IPS DF 19.7 (cell line): ENCODE results near the gene DNAJB5.
A peak's percentile ranks its signal among the peaks of the same experiment; 100 is the strongest.
"Not testable (repeated sequence)": the region's sequence is repeated elsewhere in the genome, so short reads cannot be mapped to it uniquely, and the experiment has no call there.

Source experiments
- DNase-seq: peaks from one replicate; pipeline ENCODE4 v3.0.0-alpha.2; 2013; ENCODE audit warnings: low read depth, low spot score

Gene DNAJB5

DNA sequence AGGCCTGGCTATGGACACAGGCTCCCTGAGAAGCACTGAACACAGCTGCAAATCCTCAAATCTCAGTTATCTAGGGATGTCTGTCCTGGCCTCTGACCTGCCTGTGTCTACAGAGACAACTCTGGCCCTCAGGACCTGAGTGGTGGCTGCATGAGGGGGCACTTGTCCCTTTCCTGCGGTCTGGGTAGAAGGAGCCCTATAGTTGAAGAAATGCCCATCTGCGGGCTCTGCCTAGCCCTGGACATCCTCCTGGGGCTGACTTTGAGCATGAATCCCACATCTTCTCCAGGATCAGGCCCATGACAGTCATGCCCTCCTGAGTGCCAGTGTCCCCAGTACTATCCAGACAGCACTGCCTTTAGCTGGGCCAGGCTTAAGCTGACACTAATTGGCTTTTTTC, 10.0 kb downstream of the DNAJB5 start:
- no peak for DNase-seq

DNA sequence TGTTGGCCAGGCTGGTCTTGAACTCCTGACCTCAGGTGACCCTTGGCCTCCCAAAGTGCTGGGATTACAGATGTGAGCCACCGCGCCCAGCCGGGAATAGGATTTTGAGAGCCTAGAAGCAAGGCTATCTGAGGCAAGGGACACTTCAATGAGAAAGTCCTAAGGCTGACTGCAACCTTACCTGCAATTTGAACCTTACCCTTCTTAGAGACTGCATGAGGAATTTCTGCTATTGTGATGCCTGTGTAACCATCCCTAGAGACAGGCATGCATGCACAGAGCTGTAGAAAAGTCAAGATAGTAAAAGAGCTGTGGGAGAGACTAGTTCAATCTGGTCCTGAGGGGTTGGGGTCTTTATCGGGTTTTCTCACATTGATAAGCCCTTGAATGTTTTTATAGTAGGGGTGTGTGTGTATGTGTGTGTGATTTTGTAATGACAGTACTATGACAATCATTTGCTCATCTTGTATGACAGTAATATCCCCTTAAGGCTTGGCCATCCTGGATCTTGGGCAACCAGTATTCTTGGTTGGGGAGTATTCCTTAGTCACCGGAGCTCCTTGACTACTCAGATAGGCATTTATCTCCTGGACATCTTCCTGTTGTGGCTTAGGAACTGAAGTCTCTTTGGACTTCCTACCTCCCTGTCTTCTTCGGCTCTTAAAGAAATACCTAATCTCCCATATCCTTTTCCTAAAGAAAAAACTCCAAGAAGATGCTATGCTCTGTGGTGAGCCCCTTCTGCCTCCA, 11.2 kb downstream of the DNAJB5 start:
- DNase-seq = no peak

- DNase-seq = no peak
Observed at GRCh38 chr9:35001285-35001677, 11.7 kb downstream of the DNAJB5 start.

- DNase-seq = no peak
Observed at GRCh38 chr9:35001803-35002502, 12.4 kb downstream of the DNAJB5 start.

GRCh38 chr9:35002623-35003022, 13.1 kb downstream of the DNAJB5 start:
- no peak for DNase-seq

DNA sequence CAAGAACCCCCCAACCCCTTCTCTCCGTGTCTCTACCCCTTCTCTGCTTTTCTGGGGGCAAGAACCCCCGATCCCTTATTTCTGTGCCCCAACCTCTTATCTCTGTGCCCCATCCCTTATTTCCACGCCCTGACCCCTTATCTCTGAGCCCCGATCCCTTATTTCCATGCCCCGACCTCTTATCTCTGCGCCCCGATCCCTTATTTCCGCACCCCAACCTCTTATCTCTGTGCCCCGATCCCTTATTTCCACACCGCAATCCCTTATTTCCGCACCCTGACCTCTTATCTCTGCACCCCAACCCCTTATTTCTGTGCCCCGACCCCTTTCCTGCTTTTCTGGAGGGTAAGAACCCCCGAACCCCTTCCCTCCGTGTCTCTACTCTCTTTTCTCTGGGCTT, 14.8 kb downstream of the DNAJB5 start:
- not testable (repeated sequence) for DNase-seq

GRCh38 chr9:35010351-35010958, 20.9 kb downstream of the DNAJB5 start:
- no peak for DNase-seq

GRCh38 chr9:35014517-35014916, 25.0 kb downstream of the DNAJB5 start:
- no peak for DNase-seq

GRCh38 chr9:35023443-35023842, 33.9 kb downstream of the DNAJB5 start:
- DNase-seq = not testable (repeated sequence)

GRCh38 chr9:35026671-35027070, 37.1 kb downstream of the DNAJB5 start:
- DNase-seq = no peak

DNA sequence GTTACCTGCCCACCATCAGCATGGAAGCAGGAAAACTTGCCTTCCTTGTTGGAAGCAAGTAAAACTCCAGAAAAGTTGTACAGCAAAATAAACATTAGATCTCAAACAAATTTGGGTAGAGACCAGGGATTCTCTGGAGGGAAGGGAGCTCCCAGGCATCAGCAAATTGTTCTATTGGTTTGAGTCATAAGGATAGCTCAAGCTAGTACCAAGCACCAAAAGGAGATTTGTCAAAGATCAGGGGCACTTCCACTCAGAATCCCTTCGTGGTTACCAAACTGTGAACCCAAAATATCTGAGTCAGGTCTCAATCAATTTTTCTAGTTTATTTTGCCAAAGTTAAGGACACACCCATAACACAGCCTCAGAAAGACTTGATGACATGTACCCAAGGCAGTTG, 37.8 kb downstream of the DNAJB5 start:
- no peak for DNase-seq

DNA sequence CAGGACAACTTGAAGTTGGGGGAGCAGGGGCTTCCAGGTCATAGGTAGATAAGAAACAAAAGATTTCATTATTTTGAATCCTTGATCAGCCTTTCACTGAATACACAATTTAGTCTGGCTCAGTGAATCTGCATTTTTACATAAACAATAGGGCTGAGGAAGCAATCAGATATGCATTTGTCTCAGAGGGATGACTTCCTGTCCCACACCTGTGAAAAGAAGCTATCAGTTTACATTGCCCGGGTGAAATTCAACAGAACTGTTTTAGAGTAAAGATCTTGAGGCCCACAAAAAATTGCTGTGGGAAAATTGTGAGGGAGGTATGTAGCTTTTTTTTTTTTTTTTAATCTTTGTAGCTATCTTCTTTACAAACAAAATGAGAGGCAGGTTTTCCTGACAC, 38.3 kb downstream of the DNAJB5 start:
- DNase-seq = no peak

DNA sequence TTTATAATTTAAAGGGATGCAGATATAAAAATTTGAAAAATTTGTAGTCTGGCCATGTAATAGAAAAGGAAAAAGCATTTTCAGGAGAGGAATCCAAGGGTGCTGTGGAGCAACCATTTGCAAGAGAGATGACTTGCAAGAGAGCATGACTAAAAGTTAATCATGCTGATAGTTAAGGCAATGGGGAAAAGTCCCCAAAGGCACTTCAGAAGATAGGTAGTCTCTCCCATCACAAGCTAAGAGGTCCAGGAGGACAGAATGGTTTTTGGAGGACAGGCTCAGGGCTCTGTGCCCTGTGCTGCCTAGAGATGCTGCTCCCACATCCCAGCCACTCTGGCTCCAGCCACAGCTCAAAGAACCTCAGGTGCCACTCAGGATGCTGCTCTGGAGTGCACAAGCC, 38.8 kb downstream of the DNAJB5 start:
- no peak for DNase-seq

- DNase-seq = no peak
Observed at GRCh38 chr9:35029241-35029640, 39.7 kb downstream of the DNAJB5 start.

DNA sequence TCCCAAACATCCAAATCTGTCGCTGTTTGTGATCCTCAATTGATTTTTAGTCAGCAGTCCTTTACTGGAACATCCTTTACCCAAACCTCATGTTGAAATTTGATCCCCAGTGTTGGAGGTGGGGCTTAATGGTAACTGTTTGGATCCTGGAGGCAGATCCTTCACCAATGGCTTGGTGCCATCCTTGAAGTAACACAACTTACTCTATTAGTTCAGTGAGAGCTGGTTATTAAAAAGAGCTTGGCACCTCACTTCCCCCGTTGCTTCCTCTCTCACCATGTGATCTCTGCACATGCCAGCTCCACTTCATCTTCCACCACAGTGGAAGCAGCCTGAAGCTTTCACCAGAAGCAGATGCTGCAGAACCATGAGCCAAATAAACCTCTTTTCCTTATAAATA, 40.3 kb downstream of the DNAJB5 start:
- DNase-seq = no peak

GRCh38 chr9:35033101-35033500, 43.6 kb downstream of the DNAJB5 start:
- DNase-seq = no peak

DNA sequence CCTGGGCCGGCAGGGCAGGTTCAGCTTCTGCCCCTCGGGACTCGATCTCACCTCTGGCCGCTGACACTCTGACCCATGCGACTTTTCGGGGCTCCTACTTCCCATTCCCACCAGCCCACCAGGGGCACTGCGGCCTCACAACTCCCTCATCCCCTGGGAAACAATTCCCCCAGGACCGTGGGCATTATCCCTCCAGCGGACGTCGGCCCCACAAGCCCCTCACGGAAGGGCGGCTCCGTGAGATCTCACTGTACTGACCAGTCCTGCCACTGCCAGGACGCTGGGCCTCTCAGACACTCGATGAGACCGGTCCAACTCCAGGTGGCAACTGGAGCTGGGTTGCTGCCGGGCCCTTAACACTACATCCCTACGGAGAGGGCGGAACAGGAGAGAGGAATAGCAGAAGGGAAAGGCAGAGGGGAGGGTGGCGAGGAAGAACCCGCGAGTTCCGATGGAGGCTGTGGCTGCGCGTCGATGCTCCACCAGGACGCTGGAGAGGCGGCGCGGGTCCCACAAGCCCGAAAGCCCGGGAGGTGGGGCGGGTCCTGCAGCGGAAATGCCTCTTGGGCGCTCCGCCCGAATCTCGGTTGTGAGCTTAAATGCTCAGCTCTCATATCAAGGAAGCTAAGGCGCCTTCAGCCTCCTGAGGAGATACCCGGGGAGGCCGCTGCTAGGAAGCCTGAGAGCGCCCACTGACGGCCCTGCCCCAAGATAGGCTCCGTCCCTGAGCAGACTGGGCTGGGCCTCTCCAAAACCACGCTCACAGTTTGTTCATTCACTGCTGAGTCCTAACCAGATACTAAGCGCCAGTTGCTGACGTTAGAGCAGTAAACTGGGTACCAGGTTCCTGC, 46.5 kb downstream of the DNAJB5 start:
- no peak for DNase-seq

DNA sequence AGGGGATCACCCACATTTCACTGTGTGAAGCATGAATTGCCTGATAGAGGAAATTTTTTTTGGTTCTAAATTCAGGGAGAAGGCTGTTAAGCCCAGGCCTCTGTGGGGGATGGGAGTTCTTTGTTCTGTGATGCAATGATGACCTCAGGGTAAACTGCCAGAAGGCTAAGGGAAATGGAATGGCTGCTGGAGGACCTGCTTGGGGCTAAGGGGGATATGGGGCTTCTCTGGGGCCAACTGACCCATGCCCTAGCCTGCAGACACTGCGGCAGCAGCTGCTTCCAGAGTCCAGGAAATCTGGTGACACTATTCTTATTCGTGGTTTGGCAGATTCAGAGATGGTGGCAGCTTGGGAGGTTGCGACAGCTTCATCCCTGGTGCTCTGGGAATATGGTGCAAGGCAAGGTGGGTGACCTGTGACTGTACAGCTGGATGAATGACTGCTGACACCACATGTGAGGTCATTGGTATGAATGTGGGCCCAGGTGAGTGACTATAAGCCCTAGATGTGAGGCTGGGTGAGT, 52.6 kb downstream of the DNAJB5 start:
- DNase-seq = no peak

DNA sequence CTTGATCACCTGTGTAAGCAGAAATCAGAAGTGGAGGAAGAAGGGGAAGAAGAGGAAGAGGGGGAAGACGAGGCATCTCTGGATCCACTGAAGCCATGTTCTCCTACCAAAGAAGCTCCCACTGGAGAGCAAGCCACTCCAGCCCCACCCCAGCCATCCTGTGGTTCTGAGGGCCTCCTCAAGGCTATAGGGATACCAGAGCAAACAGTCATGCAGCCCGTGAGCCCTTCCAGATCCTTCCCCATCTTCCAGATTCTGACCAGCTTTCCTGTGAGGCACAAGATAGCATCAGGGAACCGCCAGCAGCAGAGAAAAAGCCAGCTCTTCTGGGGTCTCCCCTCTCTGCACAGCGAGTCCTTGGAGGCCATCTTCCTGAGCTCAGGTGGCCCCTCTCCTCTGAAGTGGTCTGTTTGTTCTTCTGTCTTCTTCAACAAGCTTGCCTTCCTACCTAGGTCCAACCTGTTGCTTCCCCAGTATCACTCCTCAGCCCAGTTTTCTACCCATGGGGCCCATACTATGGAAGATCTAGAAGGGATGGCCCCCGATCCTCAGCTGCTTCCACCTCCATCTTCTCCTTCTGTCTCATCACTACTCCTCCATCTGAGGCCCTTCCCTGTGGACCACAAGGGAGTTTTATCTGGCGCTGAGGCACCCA, 53.5 kb downstream of the DNAJB5 start:
- DNase-seq = no peak

DNA sequence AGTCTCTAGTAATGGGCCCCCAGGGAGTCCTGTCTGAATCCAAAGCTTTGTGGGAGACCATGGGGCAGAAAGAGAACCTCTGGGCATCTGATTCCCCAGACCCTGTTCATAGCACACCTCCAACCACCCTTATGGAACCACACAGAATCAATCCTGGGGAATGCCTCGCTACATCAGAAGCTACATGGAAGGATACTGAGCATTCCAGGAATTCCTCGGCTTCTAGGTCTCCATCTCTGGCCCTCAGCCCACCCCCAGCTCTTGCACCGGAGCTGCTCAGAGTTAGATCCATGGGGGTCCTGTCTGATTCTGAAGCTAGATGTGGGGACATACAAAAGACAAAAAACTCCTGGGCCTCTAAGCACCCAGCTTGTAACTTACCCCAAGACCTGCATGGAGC, 54.5 kb downstream of the DNAJB5 start:
- peak; percentile 35 for DNase-seq
